ENCODE measurements around the gene NTPCR.
"Not testable (repeated sequence)": the region's sequence is repeated elsewhere in the genome, so short reads cannot be mapped to it uniquely, and the experiment has no call there.

The NTPCR gene

GRCh38 chr1:233003638-233004037 lies 53.2 kb downstream of the NTPCR start:
- H3K9me3 Mint-ChIP-seq, H3K27ac Mint-ChIP-seq, H3K4me3 Mint-ChIP-seq, H3K4me1 Mint-ChIP-seq, H3K27me3 Mint-ChIP-seq: not testable (repeated sequence)
- peaks cover 32% of the 10 kb centered on the region for H3K36me3 Mint-ChIP-seq

DNA sequence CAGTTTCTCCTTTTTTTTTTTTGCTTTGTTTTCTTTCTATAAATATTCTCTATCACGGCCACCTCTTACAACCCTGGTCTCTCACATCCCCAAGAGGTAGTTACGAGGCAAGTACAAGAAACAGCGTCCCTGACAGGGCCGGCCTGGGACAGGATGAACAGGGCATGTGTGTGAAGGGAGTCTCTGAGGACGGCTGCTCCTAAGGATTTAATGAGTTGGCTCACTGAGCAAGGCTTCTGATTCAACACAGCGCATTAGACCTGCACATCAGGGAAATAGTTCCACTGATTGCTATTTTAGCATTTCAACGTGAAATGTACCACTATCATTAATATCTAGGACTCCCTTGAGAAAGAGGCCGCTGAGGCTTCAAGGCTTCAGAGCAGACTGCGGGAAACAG lies 54.0 kb downstream of the NTPCR start:
- Mint-ChIP-seq H3K4me1 (no peaks in the 10 kb centered on the region), H3K36me3 (peaks cover 29% of the 10 kb centered on the region), H3K9me3 (no peaks in the 10 kb centered on the region), H3K27me3 (no peaks in the 10 kb centered on the region), H3K27ac (no peak overlapping the region), H3K4me3 (no peak overlapping the region)

- H3K4me3 Mint-ChIP-seq: no peak overlapping the region
- no peaks in the 10 kb centered on the region for H3K27me3 Mint-ChIP-seq
- peaks cover 26% of the 10 kb centered on the region for H3K36me3 Mint-ChIP-seq
- H3K27ac Mint-ChIP-seq: no peak overlapping the region
- no peaks in the 10 kb centered on the region for H3K4me1 Mint-ChIP-seq
- H3K9me3 Mint-ChIP-seq: no peaks in the 10 kb centered on the region
Measured at GRCh38 chr1:233005156-233005555, 54.7 kb downstream of the NTPCR start.

- H3K36me3 Mint-ChIP-seq: peaks cover 22% of the 10 kb centered on the region
- no peak overlapping the region for H3K4me3 Mint-ChIP-seq
- no peaks in the 10 kb centered on the region for H3K4me1 Mint-ChIP-seq
- H3K9me3 Mint-ChIP-seq: no peaks in the 10 kb centered on the region
- H3K27ac Mint-ChIP-seq: no peak overlapping the region
- no peaks in the 10 kb centered on the region for H3K27me3 Mint-ChIP-seq
Measured at GRCh38 chr1:233005703-233006102, 55.3 kb downstream of the NTPCR start.

DNA sequence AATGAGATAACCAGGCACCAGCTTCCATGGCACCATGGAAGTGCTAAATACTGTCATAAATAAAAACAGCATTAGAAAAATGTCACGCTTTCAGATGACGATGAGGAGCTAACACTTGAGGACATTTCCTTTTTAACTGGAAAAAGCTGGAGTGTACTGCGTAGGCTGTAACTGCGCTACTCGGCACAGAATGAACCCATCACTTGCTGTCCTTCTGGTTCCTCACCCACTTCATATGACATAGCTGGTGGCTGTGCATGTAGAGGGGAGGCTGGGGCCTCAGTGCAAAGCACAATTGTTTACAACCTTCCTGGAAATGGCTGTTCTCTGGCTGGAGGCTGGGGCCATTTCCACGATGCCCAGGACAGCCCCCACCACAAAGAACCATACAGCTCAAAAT lies 55.7 kb downstream of the NTPCR start:
- no peaks in the 10 kb centered on the region for H3K4me1 Mint-ChIP-seq
- H3K27me3 Mint-ChIP-seq: no peaks in the 10 kb centered on the region
- no peaks in the 10 kb centered on the region for H3K9me3 Mint-ChIP-seq
- peaks cover 24% of the 10 kb centered on the region for H3K36me3 Mint-ChIP-seq
- H3K4me3 Mint-ChIP-seq: no peak overlapping the region
- H3K27ac Mint-ChIP-seq: no peak overlapping the region

- H3K27ac Mint-ChIP-seq: no peak overlapping the region
- peaks cover 24% of the 10 kb centered on the region for H3K36me3 Mint-ChIP-seq
- H3K9me3 Mint-ChIP-seq: no peaks in the 10 kb centered on the region
- no peaks in the 10 kb centered on the region for H3K27me3 Mint-ChIP-seq
- H3K4me1 Mint-ChIP-seq: no peaks in the 10 kb centered on the region
- no peak overlapping the region for H3K4me3 Mint-ChIP-seq
Measured at GRCh38 chr1:233006541-233006973, 56.1 kb downstream of the NTPCR start.

GRCh38 chr1:233010146-233010545 lies 59.7 kb downstream of the NTPCR start:
- no peak overlapping the region for H3K27ac Mint-ChIP-seq
- peaks cover 33% of the 10 kb centered on the region for H3K36me3 Mint-ChIP-seq
- H3K4me1 Mint-ChIP-seq: no peaks in the 10 kb centered on the region
- H3K9me3 Mint-ChIP-seq: no peaks in the 10 kb centered on the region
- no peak overlapping the region for H3K4me3 Mint-ChIP-seq
- no peaks in the 10 kb centered on the region for H3K27me3 Mint-ChIP-seq

DNA sequence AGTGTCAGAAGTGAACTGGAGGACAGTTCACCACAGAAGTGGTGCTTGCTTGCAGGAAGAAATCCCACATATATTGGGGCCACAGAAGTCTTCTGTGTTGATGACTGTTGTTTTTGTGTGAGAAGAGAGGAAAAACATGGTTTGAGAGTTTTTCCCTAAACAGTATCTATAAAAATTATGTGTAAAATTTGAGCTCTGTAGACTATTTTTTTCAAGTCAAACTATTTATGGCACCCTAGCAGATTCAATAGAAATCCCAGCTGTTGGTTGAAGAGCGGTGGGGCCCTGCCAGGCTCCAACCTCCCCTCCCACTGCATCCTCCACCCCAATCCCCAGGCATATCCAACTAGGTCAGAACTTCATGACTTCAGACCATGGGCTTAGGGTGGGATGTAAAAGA lies 61.6 kb downstream of the NTPCR start:
- Mint-ChIP-seq H3K4me3 (no peak overlapping the region), H3K4me1 (no peaks in the 10 kb centered on the region), H3K27ac (no peak overlapping the region), H3K36me3 (peaks cover 33% of the 10 kb centered on the region), H3K27me3 (no peaks in the 10 kb centered on the region), H3K9me3 (no peaks in the 10 kb centered on the region)

- Mint-ChIP-seq H3K4me1 (no peaks in the 10 kb centered on the region), H3K36me3 (peaks cover 30% of the 10 kb centered on the region), H3K27ac (no peak overlapping the region)
Measured at GRCh38 chr1:233015965-233016364, 65.6 kb downstream of the NTPCR start.

DNA sequence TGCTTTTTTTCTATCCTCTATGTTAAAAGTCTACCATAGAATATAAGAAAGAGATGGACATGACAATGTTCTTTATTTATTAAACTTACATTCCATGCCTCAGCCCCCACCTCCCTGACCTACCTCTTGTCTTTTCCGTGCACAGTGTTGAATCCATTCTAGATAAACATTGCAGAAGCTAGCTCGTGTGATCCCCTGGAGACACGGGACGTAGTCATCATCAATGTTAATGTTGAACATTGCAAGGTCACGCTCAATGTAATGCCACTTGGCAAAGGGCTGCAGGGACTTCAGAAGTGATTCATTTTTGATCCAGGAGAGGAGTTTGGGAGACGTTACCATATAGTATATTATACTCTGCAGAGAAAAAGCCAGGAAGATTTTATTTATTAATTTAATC lies 66.4 kb downstream of the NTPCR start:
- H3K9me3 Mint-ChIP-seq: no peaks in the 10 kb centered on the region
- H3K36me3 Mint-ChIP-seq: peaks cover 30% of the 10 kb centered on the region
- H3K27ac Mint-ChIP-seq: no peak overlapping the region

More at GRCh38 chr1:233015965-233016364, 65.6 kb downstream of the NTPCR start:
- no peaks in the 10 kb centered on the region for H3K27me3 Mint-ChIP-seq
- no peaks in the 10 kb centered on the region for H3K9me3 Mint-ChIP-seq
- no peak overlapping the region for H3K4me3 Mint-ChIP-seq

DNA sequence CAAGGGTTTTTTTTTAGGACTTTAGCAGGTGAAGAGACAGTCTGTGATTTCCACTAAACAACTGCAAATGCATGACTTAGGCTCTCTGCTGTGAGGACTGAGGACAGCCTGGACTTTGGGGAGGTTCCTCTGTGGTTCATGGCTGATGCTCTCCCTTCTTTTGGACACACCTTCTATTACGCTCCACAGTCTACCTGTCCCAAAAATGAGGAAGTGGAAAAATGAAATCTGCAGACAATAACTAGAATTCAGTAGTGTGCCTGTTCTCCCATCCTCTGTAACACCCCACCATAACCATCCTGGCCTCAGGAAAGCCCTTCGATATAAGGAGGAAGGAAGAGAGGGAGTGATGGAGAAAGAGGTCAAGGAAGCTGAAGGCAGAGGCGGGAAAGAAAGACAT lies 68.7 kb downstream of the NTPCR start:
- no peak overlapping the region for H3K27ac Mint-ChIP-seq
- H3K27me3 Mint-ChIP-seq: no peaks in the 10 kb centered on the region
- no peak overlapping the region for H3K4me3 Mint-ChIP-seq
- H3K9me3 Mint-ChIP-seq: no peaks in the 10 kb centered on the region
- no peaks in the 10 kb centered on the region for H3K4me1 Mint-ChIP-seq
- peaks cover 16% of the 10 kb centered on the region for H3K36me3 Mint-ChIP-seq

More for the DNA sequence above, 66.4 kb downstream of the NTPCR start:
- Mint-ChIP-seq H3K4me1 (no peaks in the 10 kb centered on the region), H3K27me3 (no peaks in the 10 kb centered on the region), H3K4me3 (no peak overlapping the region)

DNA sequence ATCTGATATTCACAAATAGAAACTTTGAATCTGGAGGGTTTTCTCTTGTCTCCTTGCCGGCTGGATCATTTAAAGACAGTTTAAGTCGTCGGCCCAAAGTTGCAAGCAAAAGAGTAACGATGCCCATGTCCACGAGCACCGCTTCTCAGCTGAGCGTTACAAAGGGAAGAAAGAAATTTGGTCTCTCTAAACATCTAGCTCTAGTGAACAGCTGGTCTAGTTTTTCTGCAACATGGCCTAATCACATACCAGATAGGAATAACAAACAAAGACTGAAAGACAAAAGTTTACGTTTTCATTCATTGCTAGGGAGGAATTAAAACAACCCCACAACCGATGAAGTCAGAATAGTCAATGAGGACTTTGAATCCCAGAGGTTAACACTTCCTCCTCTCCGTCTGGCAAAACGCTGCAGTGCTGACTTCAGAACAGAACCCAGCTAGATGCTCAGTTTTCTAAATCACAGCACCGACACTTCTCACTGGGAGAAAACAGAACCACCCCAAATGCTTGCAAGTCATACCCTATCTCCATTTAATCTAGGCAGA lies 69.4 kb downstream of the NTPCR start:
- H3K4me3 Mint-ChIP-seq: no peak overlapping the region
- H3K27me3 Mint-ChIP-seq: no peaks in the 10 kb centered on the region
- peaks cover 12% of the 10 kb centered on the region for H3K36me3 Mint-ChIP-seq
- no peaks in the 10 kb centered on the region for H3K9me3 Mint-ChIP-seq
- no peak overlapping the region for H3K27ac Mint-ChIP-seq
- H3K4me1 Mint-ChIP-seq: no peaks in the 10 kb centered on the region

DNA sequence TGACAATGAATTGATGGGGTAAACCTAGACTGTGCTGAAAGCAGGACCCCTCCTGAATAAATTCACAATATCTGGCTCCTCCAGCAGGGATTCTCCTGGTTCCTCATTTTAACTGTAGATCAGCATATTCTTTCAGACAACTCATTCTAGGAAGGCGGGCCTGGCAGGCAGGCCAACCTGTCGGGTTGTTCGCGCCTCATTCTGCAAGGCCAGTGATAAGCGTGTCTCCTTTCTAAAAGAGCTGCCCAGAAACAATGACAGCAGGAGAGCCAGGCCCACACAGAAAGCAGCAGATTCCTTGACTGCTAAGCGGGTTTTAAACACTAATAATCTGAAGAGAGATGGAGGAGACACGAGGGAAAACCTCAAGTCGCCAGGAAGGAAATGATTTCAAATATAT lies 70.0 kb downstream of the NTPCR start:
- H3K4me3 Mint-ChIP-seq: no peak overlapping the region
- no peak overlapping the region for H3K27ac Mint-ChIP-seq
- no peaks in the 10 kb centered on the region for H3K27me3 Mint-ChIP-seq
- H3K4me1 Mint-ChIP-seq: no peaks in the 10 kb centered on the region
- H3K9me3 Mint-ChIP-seq: no peaks in the 10 kb centered on the region
- peaks cover 11% of the 10 kb centered on the region for H3K36me3 Mint-ChIP-seq

DNA sequence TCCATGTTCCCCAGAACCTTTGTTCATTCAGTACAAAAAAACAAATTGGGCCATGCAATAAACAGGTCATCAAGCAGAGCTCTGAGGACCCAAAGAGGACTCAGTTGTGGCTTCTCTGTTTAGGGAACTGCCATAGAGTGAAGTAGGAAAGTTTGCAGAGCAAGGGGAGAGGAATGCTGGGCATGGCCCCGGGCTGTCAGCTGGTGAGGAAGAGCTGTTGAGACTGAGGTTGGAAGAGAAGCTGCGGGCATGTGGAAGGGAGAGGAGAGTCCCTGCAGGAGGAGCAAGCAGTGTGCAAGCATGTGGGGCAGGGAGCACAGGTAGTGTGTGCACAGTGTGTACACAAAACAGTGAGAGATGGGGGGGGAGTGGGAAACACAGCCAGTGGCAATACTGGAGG lies 71.8 kb downstream of the NTPCR start:
- Mint-ChIP-seq H3K9me3 (no peaks in the 10 kb centered on the region), H3K27me3 (no peaks in the 10 kb centered on the region), H3K27ac (no peak overlapping the region), H3K36me3 (peaks cover 9% of the 10 kb centered on the region), H3K4me1 (no peaks in the 10 kb centered on the region), H3K4me3 (no peak overlapping the region)

GRCh38 chr1:233024199-233024598 lies 73.8 kb downstream of the NTPCR start:
- Mint-ChIP-seq H3K4me1 (no peaks in the 10 kb centered on the region), H3K27me3 (no peaks in the 10 kb centered on the region), H3K9me3 (no peaks in the 10 kb centered on the region), H3K4me3 (no peak overlapping the region), H3K36me3 (peaks cover 7% of the 10 kb centered on the region), H3K27ac (no peak overlapping the region)

DNA sequence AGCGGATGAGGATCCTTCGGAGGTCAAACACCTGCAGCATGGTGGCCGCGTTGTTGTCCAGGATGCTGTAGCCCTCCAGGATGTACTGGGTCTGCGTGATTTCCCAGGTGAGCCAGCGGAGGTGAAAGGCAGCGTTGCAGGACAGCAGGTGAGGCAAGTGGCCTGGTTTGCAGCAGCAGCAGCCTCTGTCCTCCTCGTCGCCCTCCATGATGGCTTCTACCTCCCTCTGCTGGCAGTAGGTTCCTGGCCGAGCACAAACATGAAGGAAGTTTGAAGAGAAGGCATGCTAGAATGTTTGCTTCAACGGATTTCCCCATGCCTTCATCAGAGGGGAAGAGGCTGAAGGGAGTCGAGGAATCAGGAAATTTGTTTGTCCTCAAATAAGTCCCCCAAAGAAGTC lies 74.7 kb downstream of the NTPCR start:
- Mint-ChIP-seq H3K27ac (no peak overlapping the region), H3K4me3 (no peak overlapping the region), H3K36me3 (peaks cover 5% of the 10 kb centered on the region), H3K9me3 (no peaks in the 10 kb centered on the region), H3K4me1 (no peaks in the 10 kb centered on the region), H3K27me3 (no peaks in the 10 kb centered on the region)

DNA sequence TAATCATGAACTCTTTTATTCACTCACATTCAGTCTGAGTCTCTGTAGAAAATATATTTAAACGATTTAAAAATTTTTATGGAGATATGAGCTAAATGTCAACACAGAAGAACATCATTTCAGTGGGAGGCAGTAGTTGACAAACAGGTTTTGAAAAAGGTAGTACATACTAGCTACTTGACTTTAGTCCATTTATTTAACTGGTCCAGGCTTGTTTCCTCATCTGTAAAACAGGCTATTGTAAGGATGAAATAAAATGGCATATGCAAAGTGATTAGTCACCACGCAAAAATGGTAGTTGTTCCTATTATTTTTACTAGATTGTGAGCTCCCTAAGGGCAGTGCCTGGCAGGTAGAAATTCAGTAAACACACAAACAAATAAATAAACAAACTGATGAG lies 75.2 kb downstream of the NTPCR start:
- peaks cover 5% of the 10 kb centered on the region for H3K36me3 Mint-ChIP-seq
- H3K4me1 Mint-ChIP-seq: no peaks in the 10 kb centered on the region
- H3K9me3 Mint-ChIP-seq: no peaks in the 10 kb centered on the region
- no peak overlapping the region for H3K27ac Mint-ChIP-seq
- no peaks in the 10 kb centered on the region for H3K27me3 Mint-ChIP-seq
- no peak overlapping the region for H3K4me3 Mint-ChIP-seq

All from activated naive CD4-positive, alpha-beta T cell treated with anti-CD3 and anti-CD28 coated beads, Interleukin-2, amount 50 U/mL, for 24 hours (primary cell).